TTC549 (cell line): ENCODE measurements around the gene SPG11.
"Not testable (repeated sequence)": the region's sequence is repeated elsewhere in the genome, so short reads cannot be mapped to it uniquely, and the experiment has no call there.

Experiments
- FAIRE-seq: peaks from 2 replicates; lab custom pipeline; 2012; peaks lifted over from hg19 to GRCh38; lab: Jason Lieb, UNC

SPG11 gene

GRCh38 chr15:44663410-44664308 lies at the start of gene SPG11:
TSS of gene SPG11 (minus strand) at chr15:44663662. CDS start at chr15:44663647, 15 bp downstream.
- FAIRE-seq = peak; percentile 85

GRCh38 chr15:44712346-44713005 lies 49.0 kb upstream of the SPG11 start:
- no peak for FAIRE-seq

DNA sequence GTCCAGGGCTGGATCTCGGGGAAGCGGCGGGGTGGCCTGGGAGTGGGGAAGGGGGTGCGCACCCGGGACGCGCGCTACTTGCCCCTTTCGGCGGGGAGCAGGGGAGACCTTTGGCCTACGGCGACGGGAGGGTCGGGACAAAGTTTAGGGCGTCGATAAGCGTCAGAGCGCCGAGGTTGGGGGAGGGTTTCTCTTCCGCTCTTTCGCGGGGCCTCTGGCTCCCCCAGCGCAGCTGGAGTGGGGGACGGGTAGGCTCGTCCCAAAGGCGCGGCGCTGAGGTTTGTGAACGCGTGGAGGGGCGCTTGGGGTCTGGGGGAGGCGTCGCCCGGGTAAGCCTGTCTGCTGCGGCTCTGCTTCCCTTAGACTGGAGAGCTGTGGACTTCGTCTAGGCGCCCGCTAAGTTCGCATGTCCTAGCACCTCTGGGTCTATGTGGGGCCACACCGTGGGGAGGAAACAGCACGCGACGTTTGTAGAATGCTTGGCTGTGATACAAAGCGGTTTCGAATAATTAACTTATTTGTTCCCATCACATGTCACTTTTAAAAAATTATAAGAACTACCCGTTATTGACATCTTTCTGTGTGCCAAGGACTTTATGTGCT lies 48.4 kb upstream of the SPG11 start:
- FAIRE-seq = no peak

GRCh38 chr15:44711096-44711742 lies 47.8 kb upstream of the SPG11 start, which contains the start of the genes B2M and PATL2:
TSS of gene B2M (plus strand) at chr15:44711517. CDS start at chr15:44711547, 30 bp downstream.
TSS of gene PATL2 (minus strand) at chr15:44711323. CDS start at chr15:44676490, 34,833 bp downstream.
- peak; percentile 68 for FAIRE-seq

GRCh38 chr15:44710236-44711095 lies 47.0 kb upstream of the SPG11 start:
- FAIRE-seq = no peak

DNA sequence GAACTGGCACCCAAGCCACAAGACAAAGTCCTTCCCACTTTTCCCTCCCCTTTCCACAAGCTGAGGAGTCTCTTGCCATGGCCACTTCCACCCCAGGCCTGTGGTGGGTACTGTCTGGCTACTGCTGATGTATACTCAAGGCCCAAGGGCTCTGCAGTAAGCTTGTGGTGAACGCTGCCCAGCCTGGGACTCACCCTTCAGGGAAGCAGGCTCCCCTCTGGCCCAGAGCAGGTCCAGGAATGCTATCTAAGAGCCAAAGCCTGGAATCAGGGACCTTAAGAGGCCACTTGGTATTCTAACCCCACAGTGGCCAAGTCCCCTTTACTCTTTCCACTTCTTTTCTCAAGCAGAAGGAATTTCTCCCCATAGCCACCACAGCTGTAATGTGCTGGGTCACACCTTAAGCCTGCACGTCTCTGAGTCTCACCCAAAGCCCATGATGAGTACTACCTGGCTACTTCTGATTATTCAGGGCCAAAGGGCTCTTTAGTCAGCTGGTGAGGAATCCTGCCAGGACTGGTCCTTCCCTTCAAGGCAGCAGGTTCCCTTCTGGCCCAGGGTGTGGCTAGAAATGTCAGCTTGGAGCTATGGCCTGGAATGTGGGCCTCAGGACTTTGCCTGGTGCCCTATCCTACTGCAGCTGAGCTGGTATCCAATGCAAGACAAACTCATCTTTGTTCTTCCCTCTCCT lies 43.6 kb upstream of the SPG11 start:
- FAIRE-seq = no peak

GRCh38 chr15:44706401-44706800 lies 42.9 kb upstream of the SPG11 start:
- no peak for FAIRE-seq

GRCh38 chr15:44705986-44706385 lies 42.5 kb upstream of the SPG11 start:
- no peak for FAIRE-seq

DNA sequence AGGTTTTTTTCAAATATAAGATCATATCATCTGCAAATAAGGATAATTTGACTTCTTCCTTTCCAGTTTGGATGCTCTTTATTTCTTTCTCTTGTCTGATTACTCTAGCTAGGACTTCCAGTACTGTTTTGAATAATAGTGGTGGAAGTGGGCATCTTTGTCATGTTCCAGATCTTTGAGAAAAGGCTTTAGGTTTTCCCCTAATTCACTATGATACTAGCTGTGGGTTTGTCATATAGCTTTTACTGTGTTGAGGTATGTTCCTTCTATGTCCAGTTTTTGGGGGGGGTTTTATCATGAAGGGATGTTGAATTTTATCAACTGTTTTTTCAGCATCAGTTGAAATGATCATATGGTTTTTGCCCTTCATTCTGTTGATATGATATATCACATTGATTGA lies 37.2 kb upstream of the SPG11 start:
- FAIRE-seq = not testable (repeated sequence)

DNA sequence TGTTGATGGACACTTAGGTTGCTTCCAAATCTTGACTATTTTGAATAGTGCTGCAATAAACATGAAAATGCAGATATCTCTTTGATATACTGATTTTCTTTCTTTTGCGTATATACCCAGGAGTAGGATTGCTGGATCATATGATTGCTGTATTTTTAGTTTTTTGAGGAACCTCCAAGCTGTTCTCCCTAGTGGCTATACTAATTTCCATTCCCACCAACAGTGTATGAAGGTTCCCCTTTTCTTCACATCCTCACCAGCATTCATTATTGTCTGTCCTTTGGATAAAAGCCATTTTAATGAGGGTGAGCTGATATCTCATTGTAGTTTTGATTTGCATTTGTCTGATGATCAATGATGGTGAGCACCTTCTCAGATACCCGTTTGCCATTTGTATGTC lies 35.2 kb upstream of the SPG11 start:
- no peak for FAIRE-seq

DNA sequence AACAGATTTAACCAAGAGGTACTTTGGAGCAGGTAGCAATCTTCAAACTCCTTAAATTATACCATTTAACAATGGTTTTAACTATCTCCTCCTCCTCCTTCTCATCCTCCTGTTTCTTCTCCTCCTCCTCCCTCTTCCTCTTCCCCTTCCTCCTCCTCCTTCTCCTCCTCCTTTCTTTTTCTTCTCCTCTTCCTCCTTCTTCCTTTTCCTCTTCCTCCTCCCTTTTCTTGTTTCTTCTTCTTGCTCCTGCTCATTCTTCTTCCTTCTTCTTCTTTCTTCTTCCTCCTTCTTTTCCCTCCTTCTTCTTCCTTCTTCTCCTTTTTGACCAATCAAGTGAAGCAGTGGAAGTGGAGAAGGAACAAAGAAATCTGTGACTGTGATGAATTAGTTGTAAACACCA lies 33.6 kb upstream of the SPG11 start:
- FAIRE-seq = no peak

DNA sequence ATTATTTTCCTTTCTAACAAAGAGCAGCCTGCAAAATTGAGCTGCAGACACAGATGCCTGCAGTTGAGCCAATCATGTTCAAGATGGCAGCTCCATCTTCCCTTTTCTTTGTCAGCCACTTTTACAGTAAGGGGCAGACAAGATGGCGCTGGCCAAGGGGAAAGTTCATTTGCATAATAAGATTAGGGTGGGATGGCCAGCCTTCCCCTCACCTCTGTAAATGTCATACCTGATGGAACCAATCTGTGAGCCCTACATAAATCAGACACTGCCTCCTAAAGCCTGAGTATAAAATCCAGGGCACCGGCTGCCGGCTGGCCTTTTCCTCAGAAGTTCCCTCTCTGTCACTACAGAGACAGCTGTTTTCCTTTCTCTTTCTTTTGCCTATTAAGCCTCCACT lies 31.8 kb upstream of the SPG11 start:
- no peak for FAIRE-seq

DNA sequence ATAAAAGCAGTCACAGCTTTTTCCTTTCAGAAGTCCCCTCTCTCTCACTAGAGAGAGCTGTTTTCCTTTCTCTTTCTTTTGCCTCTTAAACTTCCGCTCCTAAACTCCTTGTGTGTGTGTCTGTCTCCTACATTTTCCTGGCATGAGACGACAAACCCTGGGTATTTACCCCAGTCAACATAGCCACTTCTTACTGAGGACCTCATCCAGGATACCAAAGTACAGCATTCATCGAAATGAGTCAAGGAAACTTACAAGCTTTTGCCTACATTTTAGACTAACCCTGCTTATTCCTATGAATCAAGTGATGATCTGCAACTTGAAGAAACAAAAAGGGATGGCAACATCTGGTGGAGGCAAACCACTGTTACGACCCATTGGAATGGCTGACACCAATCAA lies 31.0 kb upstream of the SPG11 start:
- FAIRE-seq = no peak

DNA sequence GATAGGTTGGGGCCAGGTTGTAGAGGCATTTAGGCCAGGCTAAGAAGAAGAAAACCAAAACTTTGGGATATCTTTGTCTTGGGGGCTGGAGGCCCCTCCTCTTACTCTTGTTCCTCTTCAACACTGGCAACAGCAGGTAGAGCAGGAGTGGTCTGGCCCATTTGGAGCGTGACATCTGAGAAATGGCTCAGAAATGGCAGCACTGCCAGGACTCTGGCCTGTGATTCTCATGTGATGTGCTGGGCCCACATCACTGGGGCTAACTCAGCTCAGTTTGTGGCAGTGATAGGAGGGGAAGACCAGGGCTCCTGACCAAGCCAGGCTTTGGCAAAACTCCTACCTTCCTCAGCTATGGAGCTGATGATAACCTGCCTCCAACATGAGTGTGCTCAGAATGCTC lies 29.2 kb upstream of the SPG11 start:
- FAIRE-seq = no peak

DNA sequence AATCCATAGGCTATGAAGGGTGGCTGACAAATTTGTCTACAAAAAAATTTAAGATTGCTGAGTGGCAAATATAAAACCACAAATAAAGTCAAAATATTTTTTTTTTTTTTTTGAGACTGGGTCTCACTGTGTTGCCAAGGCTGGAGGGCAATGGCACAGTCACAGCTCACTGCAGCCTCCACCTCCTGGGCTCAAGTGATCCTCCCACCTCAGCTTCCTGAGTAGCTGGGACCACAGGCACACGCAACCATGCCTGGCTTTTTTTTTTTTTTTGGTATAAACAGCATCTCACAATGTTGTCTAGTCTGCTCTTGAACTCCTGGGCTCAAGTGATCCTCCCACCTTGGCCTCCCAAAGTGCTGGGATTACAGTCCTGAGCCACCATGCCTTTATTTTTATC lies 26.8 kb upstream of the SPG11 start:
- FAIRE-seq = not testable (repeated sequence)

DNA sequence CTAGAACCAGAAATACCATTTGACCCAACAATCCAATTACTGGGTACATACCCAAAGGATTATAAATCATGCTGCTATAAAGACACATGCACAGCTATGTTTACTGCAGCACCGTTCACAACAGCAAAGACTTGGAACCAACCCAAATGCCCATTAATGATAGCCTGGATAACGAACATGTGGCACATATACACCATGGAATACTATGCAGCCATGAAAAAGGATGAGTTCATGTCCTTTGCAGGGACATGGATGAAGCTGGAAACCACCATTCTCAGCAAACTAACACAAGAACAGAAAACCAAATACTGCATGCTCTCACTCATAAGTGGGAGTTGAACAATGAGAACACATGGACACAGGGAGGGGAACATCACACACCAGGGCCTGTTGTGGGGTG lies 25.9 kb upstream of the SPG11 start:
- FAIRE-seq = not testable (repeated sequence)

- not testable (repeated sequence) for FAIRE-seq
These were observed 19.6 kb upstream of the SPG11 start for GRCh38 chr15:44682809-44683682.

DNA sequence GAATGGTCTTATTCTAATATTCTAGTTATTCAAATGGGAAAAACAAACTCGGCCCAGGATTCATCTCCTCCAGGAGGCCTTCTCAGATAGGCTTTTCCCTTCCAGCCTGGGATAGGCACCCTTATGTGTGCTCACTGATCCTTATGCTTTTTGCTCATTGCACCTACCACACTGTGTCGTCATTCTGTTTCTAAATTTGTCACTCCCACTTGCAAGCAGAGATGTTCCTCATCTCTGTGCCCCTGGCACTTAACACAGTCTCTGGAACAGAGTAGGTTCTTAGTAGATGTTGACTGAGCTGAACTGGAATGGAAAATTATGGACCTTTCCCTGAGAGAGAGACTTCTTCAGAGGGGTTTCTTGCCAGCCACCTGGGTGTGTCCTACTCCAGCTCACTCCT lies 18.7 kb upstream of the SPG11 start:
- no peak for FAIRE-seq

DNA sequence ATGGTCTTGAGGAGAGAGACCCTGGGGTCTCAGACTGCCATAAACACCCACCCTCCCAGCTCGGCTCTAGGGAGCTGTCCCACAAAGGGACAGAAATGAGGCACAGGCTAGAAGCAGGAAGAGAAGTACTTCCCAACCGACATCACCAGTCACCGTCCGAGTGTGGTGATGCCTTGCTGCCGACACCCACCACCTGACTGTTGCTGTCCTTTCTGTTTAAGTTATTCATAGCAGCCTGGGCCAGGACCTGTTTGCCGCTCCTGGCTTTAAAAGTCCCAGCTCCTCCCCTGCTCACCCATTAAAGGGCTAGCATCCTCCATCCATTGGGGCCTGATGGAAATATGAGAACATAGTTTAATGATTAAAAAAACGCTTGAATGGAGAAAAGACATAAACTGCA lies 13.2 kb upstream of the SPG11 start:
- no peak for FAIRE-seq

DNA sequence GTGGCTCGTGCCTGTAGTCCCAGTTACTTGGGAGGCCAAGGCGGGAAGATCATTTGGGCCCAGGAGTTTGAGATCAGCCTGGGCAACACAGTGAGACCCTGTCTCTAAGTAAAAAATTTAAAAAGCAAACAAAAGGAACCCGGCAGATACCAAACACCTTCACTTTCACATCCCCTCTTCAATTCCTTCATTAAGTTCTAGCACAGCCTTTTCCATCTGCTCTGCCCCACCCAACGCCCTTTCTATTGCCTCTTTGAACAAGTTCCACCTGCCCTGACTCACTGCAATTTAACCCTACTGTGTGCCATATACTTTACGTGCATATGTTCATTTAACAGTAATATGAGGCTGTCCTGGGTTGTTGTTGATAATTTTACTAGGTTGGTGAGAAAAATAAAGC lies 12.4 kb upstream of the SPG11 start:
- no peak for FAIRE-seq
